ENCODE results near the gene ARHGAP15.

ARHGAP15 gene

GRCh38 chr2:143649226-143649740 is 520.1 kb downstream of the ARHGAP15 start:
- H3K36me3 ChIP-seq (ENCODE audit: insufficient read depth, low read length), result peaks cover 18% of the 10 kb centered on the region; the same call in 1 of the 2 replicates
- no peaks in the 10 kb centered on the region for H3K27me3 ChIP-seq (ENCODE audit: insufficient read depth, low read length)
- H3F3A ChIP-seq (ENCODE audit: insufficient read depth, low read length), result no peaks in the 10 kb centered on the region
- TF ChIP-seq EZH2 (IDR thresholded peaks at IDR 0.05; ENCODE audit: borderline replicate concordance, low read length), result no peak
- no peak for TF ChIP-seq CTCF (IDR thresholded peaks at IDR 0.05; ENCODE audit: low read length)
- peaks cover 12% of the 10 kb centered on the region for H3K9me3 ChIP-seq (ENCODE audit: low read length)
- no peak overlapping the region for H3K9ac ChIP-seq (ENCODE audit: low read length)
- no peak overlapping the region for H3K4me2 ChIP-seq (ENCODE audit: low read length)
- H3K9me2 ChIP-seq (ENCODE audit: low read depth, low read length), result no peaks in the 10 kb centered on the region
- no peaks in the 10 kb centered on the region for H4K20me1 ChIP-seq (ENCODE audit: insufficient read depth, low read length)
- H3K79me2 ChIP-seq (ENCODE audit: insufficient read depth, low read length), result no peaks in the 10 kb centered on the region
- H3K4me1 ChIP-seq (ENCODE audit: insufficient read depth, low read length, severe bottlenecking), result no peaks in the 10 kb centered on the region
- no peak overlapping the region for H2AFZ ChIP-seq (ENCODE audit: low read length)
- H3K27ac ChIP-seq (ENCODE audit: low read depth, low read length, poor library complexity, severe bottlenecking), result no peak overlapping the region
- H3K4me3 ChIP-seq (ENCODE audit: low read depth, low read length, poor library complexity, severe bottlenecking), result no peak overlapping the region

- H3K27ac ChIP-seq (ENCODE audit: low read depth, low read length, poor library complexity, severe bottlenecking), result no peak overlapping the region
- H3F3A ChIP-seq (ENCODE audit: insufficient read depth, low read length), result no peaks in the 10 kb centered on the region
- H3K27me3 ChIP-seq (ENCODE audit: insufficient read depth, low read length), result no peaks in the 10 kb centered on the region
- H3K4me2 ChIP-seq (ENCODE audit: low read length), result no peak overlapping the region
- no peak overlapping the region for H3K9ac ChIP-seq (ENCODE audit: low read length)
- peaks cover 18% of the 10 kb centered on the region; the same call in 1 of the 2 replicates for H3K36me3 ChIP-seq (ENCODE audit: insufficient read depth, low read length)
- no peak overlapping the region for H3K4me3 ChIP-seq (ENCODE audit: low read depth, low read length, poor library complexity, severe bottlenecking)
- H4K20me1 ChIP-seq (ENCODE audit: insufficient read depth, low read length), result no peaks in the 10 kb centered on the region
- no peak overlapping the region for H2AFZ ChIP-seq (ENCODE audit: low read length)
- peaks cover 12% of the 10 kb centered on the region for H3K9me3 ChIP-seq (ENCODE audit: low read length)
- H3K9me2 ChIP-seq (ENCODE audit: low read depth, low read length), result no peaks in the 10 kb centered on the region
- H3K79me2 ChIP-seq (ENCODE audit: insufficient read depth, low read length), result no peaks in the 10 kb centered on the region
- no peak for TF ChIP-seq CTCF (IDR thresholded peaks at IDR 0.05; ENCODE audit: low read length)
- TF ChIP-seq EZH2 (IDR thresholded peaks at IDR 0.05; ENCODE audit: borderline replicate concordance, low read length), result no peak
- H3K4me1 ChIP-seq (ENCODE audit: insufficient read depth, low read length, severe bottlenecking), result no peaks in the 10 kb centered on the region
These were observed 523.5 kb downstream of the ARHGAP15 start for GRCh38 chr2:143652692-143653091.

- no peaks in the 10 kb centered on the region for H3K36me3 ChIP-seq (ENCODE audit: insufficient read depth, low read length)
- no peaks in the 10 kb centered on the region for H3K9me3 ChIP-seq (ENCODE audit: low read length)
- no peak overlapping the region for H3K4me3 ChIP-seq (ENCODE audit: low read depth, low read length, poor library complexity, severe bottlenecking)
- no peaks in the 10 kb centered on the region for H4K20me1 ChIP-seq (ENCODE audit: insufficient read depth, low read length)
- no peak overlapping the region for H2AFZ ChIP-seq (ENCODE audit: low read length)
- H3K79me2 ChIP-seq (ENCODE audit: insufficient read depth, low read length), result no peaks in the 10 kb centered on the region
- H3K4me1 ChIP-seq (ENCODE audit: insufficient read depth, low read length, severe bottlenecking), result no peaks in the 10 kb centered on the region
- no peaks in the 10 kb centered on the region for H3K27me3 ChIP-seq (ENCODE audit: insufficient read depth, low read length)
- no peak overlapping the region for H3K27ac ChIP-seq (ENCODE audit: low read depth, low read length, poor library complexity, severe bottlenecking)
- no peaks in the 10 kb centered on the region for H3F3A ChIP-seq (ENCODE audit: insufficient read depth, low read length)
- TF ChIP-seq CTCF (IDR thresholded peaks at IDR 0.05; ENCODE audit: low read length), result no peak
- TF ChIP-seq EZH2 (IDR thresholded peaks at IDR 0.05; ENCODE audit: borderline replicate concordance, low read length), result no peak
- H3K9me2 ChIP-seq (ENCODE audit: low read depth, low read length), result no peaks in the 10 kb centered on the region
- no peak overlapping the region for H3K4me2 ChIP-seq (ENCODE audit: low read length)
- H3K9ac ChIP-seq (ENCODE audit: low read length), result no peak overlapping the region
These were observed 539.0 kb downstream of the ARHGAP15 start for GRCh38 chr2:143668234-143668633.
